MM.1S (cell line): ENCODE data around the gene KAT6B.
A peak's percentile ranks its signal among the peaks of the same experiment; 100 is the strongest.

Source experiments
- DNase-seq: peaks from one replicate; pipeline ENCODE4 v3.0.0-alpha.2; 2015
- H2AFZ ChIP-seq: fragments of 300-600 bp; sonication (generic); 2 replicates; pipeline ENCODE4 v1.6.0; 2016; ENCODE audit warnings: antibody characterized with exemption, low read length
- H3F3A ChIP-seq: fragments of 300-600 bp; sonication (generic); 2 replicates; pipeline ENCODE4 v1.6.1; 2016; ENCODE audit warnings: mild to moderate bottlenecking, antibody characterized with exemption, low read length, moderate library complexity, mixed read lengths; ENCODE audit not compliant: insufficient read depth
- H3K27ac ChIP-seq: fragments of 300-600 bp; sonication (generic); 2 replicates; pipeline ENCODE4 v1.5.1; 2016; ENCODE audit warnings: mild to moderate bottlenecking, low read length
- H3K27me3 ChIP-seq: fragments of 300-600 bp; sonication (generic); replicated peaks from 2 replicates; pipeline ENCODE4 v1.6.0; 2016; ENCODE audit warnings: low read length; ENCODE audit not compliant: insufficient read depth
- H3K36me3 ChIP-seq: fragments of 300-600 bp; sonication (generic); replicated peaks from 2 replicates; pipeline ENCODE4 v1.6.1; 2016; ENCODE audit warnings: mild to moderate bottlenecking, low read length, mixed read lengths; ENCODE audit not compliant: insufficient read depth
- H3K4me1 ChIP-seq: fragments of 300-600 bp; sonication (generic); 2 replicates; pipeline ENCODE4 v1.6.1; 2016; ENCODE audit warnings: low read length, mixed read lengths
- H3K4me2 ChIP-seq: fragments of 300-600 bp; sonication (generic); 2 replicates; pipeline ENCODE4 v1.6.0; 2016; ENCODE audit warnings: low read depth, low read length
- H3K4me3 ChIP-seq: fragments of 300-600 bp; sonication (generic); 2 replicates; pipeline ENCODE4 v1.5.1; 2016; ENCODE audit warnings: low read length, mixed read lengths
- H3K79me2 ChIP-seq: fragments of 300-600 bp; sonication (generic); 2 replicates; pipeline ENCODE4 v1.6.1; 2016; ENCODE audit warnings: mixed run types, low read length, mixed read lengths
- H3K9ac ChIP-seq: fragments of 300-600 bp; sonication (generic); 2 replicates; pipeline ENCODE4 v1.6.1; 2016; ENCODE audit warnings: low read length, mixed read lengths
- H3K9me2 ChIP-seq: fragments of 300-600 bp; sonication (generic); replicated peaks from 2 replicates; pipeline ENCODE4 v1.6.1; 2016; ENCODE audit warnings: mild to moderate bottlenecking, low read length, mixed read lengths; ENCODE audit not compliant: insufficient read depth
- H3K9me3 ChIP-seq: fragments of 300-600 bp; sonication (generic); replicated peaks from 2 replicates; pipeline ENCODE4 v1.6.1; 2016; ENCODE audit warnings: mild to moderate bottlenecking, low read length, mixed read lengths; ENCODE audit not compliant: insufficient read depth
- H4K20me1 ChIP-seq: fragments of 300-600 bp; sonication (generic); 2 replicates; pipeline ENCODE4 v1.6.1; 2016; ENCODE audit warnings: mild to moderate bottlenecking, low read length, moderate library complexity, mixed read lengths; ENCODE audit not compliant: insufficient read depth
- CTCF ChIP-seq: fragments of 300-600 bp; sonication (generic); IDR thresholded peaks from 2 replicates; pipeline ENCODE4 v1.5.1; 2016; ENCODE audit warnings: antibody characterized with exemption, low read length, mixed read lengths
- EZH2 ChIP-seq: fragments of 300-600 bp; sonication (generic); optimal IDR thresholded peaks from 2 replicates; pipeline ENCODE3; 2017; ENCODE audit warnings: low read depth, mild to moderate bottlenecking, antibody characterized with exemption, low read length, mixed read lengths
- EZH2phosphoT487 ChIP-seq: fragments of 300-600 bp; sonication (generic); IDR thresholded peaks from 2 replicates; pipeline ENCODE4 v1.6.1; 2018; ENCODE audit warnings: antibody characterized with exemption, low read length

KAT6B gene

DNA sequence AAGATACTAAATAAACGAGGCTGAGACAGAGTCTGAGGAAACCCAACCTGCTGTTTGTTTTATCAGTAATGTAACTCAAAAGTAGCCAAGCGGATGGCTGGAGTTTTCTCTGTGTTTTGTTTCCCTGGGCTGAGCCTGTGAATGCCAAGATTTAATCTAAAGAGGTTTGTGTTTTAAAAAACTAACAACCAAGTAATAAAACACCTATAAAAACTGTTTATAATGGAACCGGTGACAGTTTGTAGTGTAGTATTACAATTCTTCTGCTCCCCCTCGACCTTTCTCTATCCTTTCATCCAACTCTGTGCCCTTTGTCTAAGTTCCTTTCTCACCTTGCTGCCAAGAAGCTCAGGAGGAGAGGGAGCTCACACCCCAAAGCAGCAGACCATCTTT, 2.6 kb upstream of the KAT6B start:
- no peak overlapping the region for H3K9ac ChIP-seq
- H4K20me1 ChIP-seq: no peaks in the 10 kb centered on the region
- H2AFZ ChIP-seq: no peak overlapping the region
- no peak for DNase-seq
- H3K36me3 ChIP-seq: no peaks in the 10 kb centered on the region
- H3K79me2 ChIP-seq: peaks cover 19% of the 10 kb centered on the region
- TF ChIP-seq CTCF (no peak), EZH2 (no peak), EZH2phosphoT487 (no peak)
- H3K27me3 ChIP-seq: no peaks in the 10 kb centered on the region
- H3F3A ChIP-seq: 0 out of 2 replicates have a peak, but pooled peaks cover 5% of the 10 kb centered on the region
- H3K4me1 ChIP-seq: no peaks in the 10 kb centered on the region
- no peaks in the 10 kb centered on the region for H3K9me2 ChIP-seq
- H3K4me2 ChIP-seq: no peak overlapping the region
- no peaks in the 10 kb centered on the region for H3K9me3 ChIP-seq
- H3K4me3 ChIP-seq: no peak overlapping the region
- H3K27ac ChIP-seq: no peak overlapping the region

DNA sequence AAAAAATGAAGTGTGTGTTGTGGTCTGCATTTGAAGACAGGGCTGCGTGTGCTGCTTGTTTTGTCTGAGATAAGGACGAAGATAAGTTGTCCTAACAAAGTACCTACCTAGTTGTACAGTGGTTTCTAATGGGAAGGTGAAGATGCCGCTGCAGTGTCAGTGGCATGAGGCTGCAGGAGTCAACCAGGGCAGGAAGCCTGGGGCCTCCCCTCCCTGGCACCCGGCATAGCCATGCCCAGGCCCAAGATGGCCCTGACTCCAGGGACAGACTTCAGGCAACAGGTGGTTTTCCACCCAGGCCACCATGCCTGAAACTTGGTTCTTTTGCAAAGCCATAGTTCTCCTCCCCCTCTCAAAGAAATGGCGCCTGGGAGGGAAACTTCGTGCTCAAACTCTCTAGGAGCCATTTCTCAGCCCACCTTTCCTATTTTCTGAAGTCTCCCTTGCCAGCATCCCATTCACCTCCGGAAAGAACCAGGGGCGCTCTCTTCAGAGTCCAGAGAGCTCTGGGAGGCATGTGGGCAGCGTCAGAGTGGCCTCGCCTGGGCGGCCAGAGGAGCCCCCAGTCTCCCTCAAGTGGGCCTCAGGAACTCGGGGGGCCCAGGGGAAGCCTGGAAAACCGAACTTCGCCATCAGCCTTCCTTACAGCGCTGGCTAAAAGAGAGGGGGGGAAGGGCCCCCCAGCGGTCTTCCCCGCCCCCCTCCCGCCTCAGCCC, 2.1 kb upstream of the KAT6B start:
- H3K27ac ChIP-seq: no peak overlapping the region

DNA sequence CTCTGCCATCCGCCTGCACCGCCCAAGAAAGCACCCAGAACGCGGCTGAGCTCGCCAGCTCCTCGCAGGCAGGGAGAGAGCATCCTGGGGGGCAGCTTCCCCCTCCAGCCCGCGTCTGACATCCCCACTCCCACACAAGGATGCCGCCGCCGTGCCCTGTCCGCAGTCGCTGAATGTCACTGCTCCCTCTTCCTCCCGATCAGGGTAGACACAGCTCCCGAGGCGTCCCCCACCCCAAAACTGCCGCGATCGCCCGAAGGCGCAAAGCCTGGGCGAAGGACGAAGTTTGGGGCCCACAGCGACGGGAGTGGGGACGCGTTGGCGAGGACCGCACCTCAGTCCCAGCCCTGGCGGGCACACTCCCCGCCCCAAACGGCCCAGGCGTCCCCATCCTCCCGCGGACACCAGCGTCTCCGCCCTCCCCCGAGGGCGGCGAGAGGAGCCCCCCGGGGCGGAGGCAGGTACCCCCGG, 1.5 kb upstream of the KAT6B start:
- Histone ChIP-seq H3K9me2 (no peaks in the 10 kb centered on the region), H3F3A (0 out of 2 replicates have a peak, but pooled peaks cover 5% of the 10 kb centered on the region), H3K4me2 (peak overlapping the region; percentile 98), H3K79me2 (peaks cover 26% of the 10 kb centered on the region), H4K20me1 (no peaks in the 10 kb centered on the region), H3K4me3 (peak overlapping the region; percentile 90), H3K36me3 (no peaks in the 10 kb centered on the region), H3K27me3 (no peaks in the 10 kb centered on the region), H2AFZ (peak overlapping the region; percentile 91), H3K9ac (peak overlapping the region; percentile 53; the same call in 1 of the 2 replicates), H3K4me1 (no peaks in the 10 kb centered on the region), H3K27ac (no peak overlapping the region), H3K9me3 (no peaks in the 10 kb centered on the region)
- no peak for TF ChIP-seq EZH2phosphoT487
- no peak for TF ChIP-seq CTCF
- TF ChIP-seq EZH2: no peak
- peak; percentile 35 for DNase-seq

More for the DNA sequence above, 2.1 kb upstream of the KAT6B start:
- H3K4me1 ChIP-seq: no peaks in the 10 kb centered on the region
- H3K9me2 ChIP-seq: no peaks in the 10 kb centered on the region
- 0 out of 2 replicates have a peak, but pooled peaks cover 5% of the 10 kb centered on the region for H3F3A ChIP-seq
- H3K4me2 ChIP-seq: peak overlapping the region; percentile 98
- no peaks in the 10 kb centered on the region for H3K27me3 ChIP-seq
- peak overlapping the region; percentile 91 for H2AFZ ChIP-seq
- no peak for DNase-seq
- H3K79me2 ChIP-seq: peaks cover 25% of the 10 kb centered on the region
- no peaks in the 10 kb centered on the region for H3K9me3 ChIP-seq
- no peaks in the 10 kb centered on the region for H3K36me3 ChIP-seq
- H3K4me3 ChIP-seq: peak overlapping the region; percentile 90
- TF ChIP-seq EZH2phosphoT487 (no peak), EZH2 (no peak), CTCF (no peak)
- no peaks in the 10 kb centered on the region for H4K20me1 ChIP-seq
- peak overlapping the region; percentile 53; the same call in 1 of the 2 replicates for H3K9ac ChIP-seq
